Fibroblast of lung (primary cell): ENCODE results near the gene COG2. TPM values are rescaled to one million over a fixed set of nuclear protein-coding genes. Genes with fewer than 3 reads are reported as not detected.
"Not testable (repeated sequence)": the region's sequence is repeated elsewhere in the genome, so short reads cannot be mapped to it uniquely, and the experiment has no call there.

Experiments
- DNase-seq, 2 donors: peaks; one replicate each; pipeline versions ENCODE4 v3.0.0 to v3.0.0-alpha.2; 2010; ENCODE audit warnings: low read depth in 2 of 2
- H2AFZ ChIP-seq: 2 replicates; pipeline ENCODE4 v1.5.1; 2012; ENCODE audit warnings: low read length, control low read depth, inconsistent platforms
- H3K27ac ChIP-seq: 2 replicates; pipeline ENCODE4 v1.5.1; 2011; ENCODE audit warnings: low read length, control low read depth; ENCODE audit not compliant: insufficient read depth
- H3K27me3 ChIP-seq: 2 replicates; pipeline ENCODE4 v1.5.1; 2011; ENCODE audit warnings: mild to moderate bottlenecking, low read length; ENCODE audit not compliant: control insufficient read depth, insufficient read depth
- H3K36me3 ChIP-seq: 2 replicates; pipeline ENCODE4 v1.5.1; 2011; ENCODE audit warnings: low read length; ENCODE audit not compliant: control insufficient read depth, insufficient read depth
- H3K4me1 ChIP-seq: 2 replicates; pipeline ENCODE4 v1.5.1; 2011; ENCODE audit warnings: low read length; ENCODE audit not compliant: control insufficient read depth, insufficient read depth; ENCODE audit errors: extremely low read depth
- H3K4me2 ChIP-seq: 2 replicates; pipeline ENCODE4 v1.5.1; 2011; ENCODE audit warnings: low read length, control low read depth; ENCODE audit not compliant: insufficient read depth; ENCODE audit errors: extremely low read depth
- H3K4me3 ChIP-seq, 4 experiments: fragments of 200-600 bp in 1 of 4; sonication (generic) in 1 of 4; replicated peaks in 1 of 4; 2 replicates each; pipeline ENCODE4 v1.5.1; 2011 to 2016; ENCODE audit warnings: low read length in 4 of 4, low read depth in 3 of 4, mild to moderate bottlenecking in 3 of 4, control low read depth in 2 of 4, inconsistent platforms in 1 of 4, mixed read lengths in 1 of 4; ENCODE audit not compliant: insufficient read depth in 1 of 4; ENCODE audit errors: control extremely low read depth in 1 of 4
- H3K79me2 ChIP-seq: 2 replicates; pipeline ENCODE4 v1.5.1; 2012; ENCODE audit warnings: mild to moderate bottlenecking, low read length, inconsistent platforms; ENCODE audit not compliant: control insufficient read depth, insufficient read depth
- H3K9ac ChIP-seq: 2 replicates; pipeline ENCODE4 v1.5.1; 2011; ENCODE audit warnings: mild to moderate bottlenecking, low read length, control low read depth; ENCODE audit not compliant: insufficient read depth
- H3K9me3 ChIP-seq: 2 replicates; pipeline ENCODE4 v1.5.1; 2012; ENCODE audit warnings: low read depth, low read length; ENCODE audit not compliant: control insufficient read depth, insufficient read depth
- H4K20me1 ChIP-seq: 2 replicates; pipeline ENCODE4 v1.5.1; 2011; ENCODE audit warnings: low read length; ENCODE audit not compliant: control insufficient read depth, insufficient read depth; ENCODE audit errors: extremely low read depth
- EZH2 ChIP-seq: IDR thresholded peaks from 2 replicates; pipeline ENCODE4 v1.5.1; 2012; ENCODE audit warnings: low read length, control low read depth, mild to moderate bottlenecking; ENCODE audit errors: missing control alignments
- polyA plus RNA-seq, 2 donors: library from polyadenylated mRNA; depleted of rRNA in 1 of 2; stranded (reverse) in 1 of 2; unstranded in 1 of 2; fragments of >200 nt; gene quantifications; 2 replicates each; pipeline ENCODE4 v1.2.1, GENCODE V29; 2011 to 2012; ENCODE audit warnings: missing spikeins in 1 of 2
- total RNA-seq: library from RNA; depleted of rRNA; stranded (reverse); fragments of >200 nt; gene quantifications from 2 replicates; pipeline ENCODE4 v1.2.1, GENCODE V29; 2014
- TF ChIP-seq, protein P1 (sequence below), 2 donors: IDR thresholded peaks in 1 of 2; conservative IDR thresholded peaks in 1 of 2; 1 replicate in 1 of 2; 2 replicates in 1 of 2; pipeline ENCODE4 v1.5.1; 2011 to 2012; ENCODE audit warnings: low read length in 2 of 2, control low read depth in 1 of 2, inconsistent platforms in 1 of 2, low read depth in 1 of 2, mild to moderate bottlenecking in 1 of 2

The COG2 gene
- total and polyA plus RNA-seq, 2 donors (not counting 1 experiment from before 2014, with no cell fraction given) = 15.4 to 21.5 TPM

- no peak for TF ChIP-seq EZH2
- TF ChIP-seq, protein P1, sequence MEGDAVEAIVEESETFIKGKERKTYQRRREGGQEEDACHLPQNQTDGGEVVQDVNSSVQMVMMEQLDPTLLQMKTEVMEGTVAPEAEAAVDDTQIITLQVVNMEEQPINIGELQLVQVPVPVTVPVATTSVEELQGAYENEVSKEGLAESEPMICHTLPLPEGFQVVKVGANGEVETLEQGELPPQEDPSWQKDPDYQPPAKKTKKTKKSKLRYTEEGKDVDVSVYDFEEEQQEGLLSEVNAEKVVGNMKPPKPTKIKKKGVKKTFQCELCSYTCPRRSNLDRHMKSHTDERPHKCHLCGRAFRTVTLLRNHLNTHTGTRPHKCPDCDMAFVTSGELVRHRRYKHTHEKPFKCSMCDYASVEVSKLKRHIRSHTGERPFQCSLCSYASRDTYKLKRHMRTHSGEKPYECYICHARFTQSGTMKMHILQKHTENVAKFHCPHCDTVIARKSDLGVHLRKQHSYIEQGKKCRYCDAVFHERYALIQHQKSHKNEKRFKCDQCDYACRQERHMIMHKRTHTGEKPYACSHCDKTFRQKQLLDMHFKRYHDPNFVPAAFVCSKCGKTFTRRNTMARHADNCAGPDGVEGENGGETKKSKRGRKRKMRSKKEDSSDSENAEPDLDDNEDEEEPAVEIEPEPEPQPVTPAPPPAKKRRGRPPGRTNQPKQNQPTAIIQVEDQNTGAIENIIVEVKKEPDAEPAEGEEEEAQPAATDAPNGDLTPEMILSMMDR (conservative IDR thresholded peaks at IDR 0.05 in 1 of 2, IDR thresholded peaks at IDR 0.05 in 1 of 2; ENCODE audit: low read depth in 1 of 2, low read length in 2 of 2) = no peak
- Histone ChIP-seq H3K4me1 (peaks cover 5% of the 10 kb centered on the region), H4K20me1 (no peaks in the 10 kb centered on the region), H3K36me3 (no peaks in the 10 kb centered on the region), H3K9me3 (no peaks in the 10 kb centered on the region), H3K4me3 (no peak overlapping the region), H3K27me3 (no peaks in the 10 kb centered on the region), H3K9ac (no peak overlapping the region), H3K4me2 (no peak overlapping the region), H3K79me2 (peaks cover 42% of the 10 kb centered on the region), H3K27ac (no peak overlapping the region), H2AFZ (no peak overlapping the region)
- DNase-seq = no peak
Observed at GRCh38 chr1:230648114-230648513, 5.8 kb downstream of the COG2 start.

- DNase-seq = no peak
- H3K4me1 ChIP-seq = no peaks in the 10 kb centered on the region
- no peak overlapping the region for H3K9ac ChIP-seq
- H3K4me3 ChIP-seq = no peak overlapping the region
- no peak overlapping the region for H3K4me2 ChIP-seq
- no peak overlapping the region for H2AFZ ChIP-seq
- H3K27ac ChIP-seq = no peak overlapping the region
- H3K27me3 ChIP-seq = no peaks in the 10 kb centered on the region
- H3K79me2 ChIP-seq = peaks cover 21% of the 10 kb centered on the region
- H4K20me1 ChIP-seq = peaks cover 2% of the 10 kb centered on the region
- TF ChIP-seq, protein P1 (conservative IDR thresholded peaks at IDR 0.05 in 1 of 2, IDR thresholded peaks at IDR 0.05 in 1 of 2; ENCODE audit: low read depth in 1 of 2, low read length in 2 of 2) = no peak
- TF ChIP-seq EZH2 = no peak
- no peaks in the 10 kb centered on the region for H3K9me3 ChIP-seq
- H3K36me3 ChIP-seq = no peaks in the 10 kb centered on the region
Observed at GRCh38 chr1:230650300-230650699, 8.0 kb downstream of the COG2 start.

GRCh38 chr1:230651235-230651634, 9.0 kb downstream of the COG2 start:
- H3K27me3 ChIP-seq = no peaks in the 10 kb centered on the region
- H2AFZ ChIP-seq = no peak overlapping the region
- H3K4me3 ChIP-seq = no peak overlapping the region
- no peak overlapping the region for H3K27ac ChIP-seq
- peaks cover 15% of the 10 kb centered on the region for H3K79me2 ChIP-seq
- TF ChIP-seq, protein P1 (conservative IDR thresholded peaks at IDR 0.05 in 1 of 2, IDR thresholded peaks at IDR 0.05 in 1 of 2; ENCODE audit: low read depth in 1 of 2, low read length in 2 of 2) = no peak
- no peak for TF ChIP-seq EZH2
- DNase-seq = no peak
- no peaks in the 10 kb centered on the region for H3K4me1 ChIP-seq
- no peaks in the 10 kb centered on the region for H3K36me3 ChIP-seq
- no peak overlapping the region for H3K9ac ChIP-seq
- H3K4me2 ChIP-seq = no peak overlapping the region
- no peaks in the 10 kb centered on the region for H3K9me3 ChIP-seq
- peaks cover 2% of the 10 kb centered on the region for H4K20me1 ChIP-seq

- H3K79me2 ChIP-seq, H3K36me3 ChIP-seq, H4K20me1 ChIP-seq, H3K27me3 ChIP-seq, DNase-seq, H3K4me2 ChIP-seq, H3K4me3 ChIP-seq, H3K27ac ChIP-seq, H3K4me1 ChIP-seq, H2AFZ ChIP-seq, H3K9ac ChIP-seq, H3K9me3 ChIP-seq: not testable (repeated sequence)
Observed at GRCh38 chr1:230656719-230657118, 14.4 kb downstream of the COG2 start.

DNA sequence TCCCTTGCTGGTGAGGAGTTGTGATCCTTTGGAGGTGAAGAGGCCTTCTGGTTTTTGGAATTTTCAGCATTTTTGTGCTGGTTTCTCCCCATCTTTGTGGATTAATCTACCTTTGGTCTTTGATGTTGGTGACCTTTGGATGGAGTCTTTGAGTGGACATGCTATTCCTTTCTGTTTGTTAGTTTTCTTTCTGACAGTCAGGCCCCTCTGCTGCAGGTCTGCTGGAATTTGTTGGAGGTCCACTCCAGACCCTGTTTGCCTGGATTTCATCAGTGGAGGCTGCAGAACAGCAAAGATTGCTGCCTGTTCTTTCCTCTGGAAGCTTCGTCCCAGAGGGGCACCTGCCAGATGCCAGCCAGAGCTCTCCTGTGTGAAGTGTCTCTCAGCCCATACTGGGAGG, 15.8 kb downstream of the COG2 start:
- not testable (repeated sequence) for H2AFZ ChIP-seq, H3K79me2 ChIP-seq, H3K4me1 ChIP-seq, DNase-seq, H4K20me1 ChIP-seq, H3K27me3 ChIP-seq, H3K36me3 ChIP-seq, H3K9me3 ChIP-seq, H3K9ac ChIP-seq, H3K4me3 ChIP-seq, H3K4me2 ChIP-seq, H3K27ac ChIP-seq
